T-cell (primary cell): ENCODE measurements around the gene SAFB2. TPM values are rescaled to one million over a fixed set of nuclear protein-coding genes. Genes with fewer than 3 reads are reported as not detected.

Experiments used
- ATAC-seq, 4 experiments: fragments of 200-7000 bp in 3 of 4; fragments of 150-1000 bp in 1 of 4; cut with Tn5 transposase; replicated peaks in 1 of 4; 1 replicate in 3 of 4; 2 replicates in 1 of 4; pipeline ENCODE4 v1.10.0; 2021; ENCODE audit warnings: moderate library complexity in 3 of 4, mild to moderate bottlenecking in 2 of 4, moderate number of reproducible peaks in 1 of 4
- CTCF ChIA-PET, 2 donors: fragments of 300-600 bp; sonication (Branson Sonifier 250); formaldehyde crosslinking; loops; one replicate each; lab custom pipeline; 2022; ENCODE audit warnings: antibody characterized with exemption in 2 of 2; lab: Charles Lee
- POLR2A ChIA-PET, 2 donors: fragments of 300-600 bp; sonication (Branson Sonifier 250); formaldehyde crosslinking; loops; one replicate each; lab custom pipeline; 2022; ENCODE audit warnings: antibody characterized with exemption in 2 of 2; lab: Charles Lee
- DNase-seq, 35 experiments: peaks; one replicate each; pipeline versions ENCODE4 v3.0.0 to v3.0.0-alpha.2; 2013 to 2023
- H3K27ac ChIP-seq: one replicate; pipeline ENCODE4 v1.5.1; 2013; ENCODE audit warnings: low read length
- H3K27me3 ChIP-seq, 2 experiments: replicated peaks in 1 of 2; 1 replicate in 1 of 2; 2 replicates in 1 of 2; pipeline versions ENCODE4 v1.6.1 to v1.7.0; 2013; ENCODE audit warnings: low read length in 1 of 2, mixed read lengths in 1 of 2; ENCODE audit not compliant: control insufficient read depth in 2 of 2, insufficient read depth in 2 of 2; ENCODE audit errors: extremely low read depth in 1 of 2
- H3K36me3 ChIP-seq, 2 donors: 1 replicate in 1 of 2; 2 replicates in 1 of 2; pipeline versions ENCODE4 v1.6.1 to v1.7.0; 2013; ENCODE audit warnings: low read length in 1 of 2; ENCODE audit not compliant: control insufficient read depth in 2 of 2, insufficient read depth in 1 of 2; ENCODE audit errors: extremely low read depth in 1 of 2
- H3K4me1 ChIP-seq, 2 experiments: 1 replicate in 1 of 2; 2 replicates in 1 of 2; pipeline versions ENCODE4 v1.6.1 to v1.7.0; 2013; ENCODE audit warnings: low read length in 2 of 2, mixed read lengths in 1 of 2; ENCODE audit not compliant: insufficient read depth in 2 of 2, control insufficient read depth in 1 of 2; ENCODE audit errors: extremely low read depth in 1 of 2
- H3K4me3 ChIP-seq, 2 donors: 1 replicate in 1 of 2; 2 replicates in 1 of 2; pipeline versions ENCODE4 v1.5.1 to v1.7.0; 2013; ENCODE audit warnings: mild to moderate bottlenecking in 2 of 2, low read length in 1 of 2, moderate library complexity in 1 of 2; ENCODE audit not compliant: control insufficient read depth in 1 of 2; ENCODE audit errors: extremely low read depth in 1 of 2
- H3K9me3 ChIP-seq: 2 replicates; pipeline ENCODE4 v1.7.0; 2013
- H3K27ac Mint-ChIP-seq, 2 donors: one replicate each; pipeline ENCODE4 v1.8.0; 2020 to 2021; ENCODE audit warnings: mild to moderate bottlenecking in 2 of 2, mixed read lengths in 2 of 2
- H3K27me3 Mint-ChIP-seq, 2 donors: one replicate each; pipeline ENCODE4 v1.8.0; 2021 to 2022; ENCODE audit warnings: mixed read lengths in 2 of 2
- H3K36me3 Mint-ChIP-seq: one replicate; pipeline ENCODE4 v1.8.0; 2021; ENCODE audit warnings: mixed read lengths
- H3K4me1 Mint-ChIP-seq, 3 donors: one replicate each; pipeline ENCODE4 v1.8.0; 2020 to 2022; ENCODE audit warnings: mixed read lengths in 3 of 3, mild to moderate bottlenecking in 1 of 3
- H3K4me3 Mint-ChIP-seq, 3 donors: one replicate each; pipeline ENCODE4 v1.8.0; 2020 to 2022; ENCODE audit warnings: mild to moderate bottlenecking in 3 of 3, mixed read lengths in 3 of 3, moderate library complexity in 3 of 3
- H3K9me3 Mint-ChIP-seq, 3 donors: one replicate each; pipeline ENCODE4 v1.8.0; 2020 to 2022; ENCODE audit warnings: mixed read lengths in 3 of 3
- WGBS: methylation state at CpG from one replicate; pipeline ENCODE4 v1.1.5; 2013; ENCODE audit warnings: missing lambda C conversion rate; ENCODE audit not compliant: insufficient coverage; 5-methylcytosine and 5-hydroxymethylcytosine counted together
- total RNA-seq, 35 experiments: library from RNA in 6 of 35; stranded (reverse) in 6 of 35; fragments of 120-200 nt in 1 of 35; gene quantifications; one replicate each; pipeline versions ENCODE4 v1.2.1 to v1.2.4 and lab custom pipeline; 2013 to 2026

Gene SAFB2
- total RNA-seq, 5 donors from 2014 or later (not counting 1 experiment from before 2014, with no cell fraction given) = 222 to 253 (median 237) TPM

GRCh38 chr19:5578097-5578846 is 44.3 kb downstream of the SAFB2 start:
- Histone ChIP-seq H3K27me3 (no peaks in the 10 kb centered on the region), H3K9me3 (no peaks in the 10 kb centered on the region), H3K4me1 (peaks cover 0 to 8% of the 10 kb centered on the region in 2 experiments), H3K4me3 (no peak overlapping the region), H3K27ac (no peak overlapping the region), H3K36me3 (peaks cover 0 to 3% of the 10 kb centered on the region in 2 donors)
- ChIA-PET CTCF (interaction anchor here in 1 of 2 donors (0.6 kb wide), 1 partner anchor 56 kb away, joined by 4 read pairs; no protein-coding TSS in a partner anchor), POLR2A (no interaction called here)
- ATAC-seq (peak; percentile 78 to 85 (median 83)), DNase-seq (peak; percentile 11 to 85 (median 61))
- H3K9me3 Mint-ChIP-seq = no peaks in the 10 kb centered on the region
- peak overlapping the region in 1 of 3 donors; percentile 8 for H3K4me3 Mint-ChIP-seq
- no peak overlapping the region for H3K27ac Mint-ChIP-seq
- H3K36me3 Mint-ChIP-seq = no peaks in the 10 kb centered on the region
- no peaks in the 10 kb centered on the region for H3K27me3 Mint-ChIP-seq
- WGBS = 22% methylated on average over 19 of the region's 28 CpGs
- peaks cover 7 to 10% (median 9%) of the 10 kb centered on the region in 3 donors for H3K4me1 Mint-ChIP-seq

DNA sequence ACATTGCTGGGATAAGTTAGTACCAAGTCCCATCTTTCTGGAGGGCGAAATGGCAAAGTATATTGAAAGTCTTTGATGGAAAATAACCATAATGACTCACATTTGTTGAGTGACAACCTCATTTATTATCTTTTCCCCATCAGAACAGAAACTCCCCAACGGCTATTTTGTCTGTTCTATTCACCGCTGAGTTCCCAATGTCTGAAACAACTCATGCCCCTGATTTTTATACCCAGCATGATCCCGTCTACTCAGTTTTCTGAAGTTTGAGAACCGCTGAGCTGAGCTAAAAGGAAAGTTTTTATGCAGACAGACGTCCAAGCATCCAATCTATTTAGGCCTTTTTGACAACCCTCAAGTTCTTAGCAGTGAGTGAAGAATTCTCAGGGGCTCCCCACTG is 47.0 kb downstream of the SAFB2 start:
- POLR2A ChIA-PET = no interaction called here
- no peak for ATAC-seq
- Mint-ChIP-seq H3K36me3 (no peaks in the 10 kb centered on the region), H3K27me3 (no peaks in the 10 kb centered on the region), H3K4me1 (peaks cover 7 to 10% (median 9%) of the 10 kb centered on the region in 3 donors), H3K4me3 (no peak overlapping the region), H3K27ac (no peak overlapping the region), H3K9me3 (no peaks in the 10 kb centered on the region)
- Histone ChIP-seq H3K4me1 (peaks cover 0 to 8% of the 10 kb centered on the region in 2 experiments), H3K9me3 (no peaks in the 10 kb centered on the region), H3K27ac (no peak overlapping the region), H3K4me3 (no peak overlapping the region), H3K36me3 (no peaks in the 10 kb centered on the region), H3K27me3 (no peaks in the 10 kb centered on the region)
- DNase-seq = no peak
- CTCF ChIA-PET = no interaction called here
- WGBS = 52% methylated on average over 2 of the region's 6 CpGs

- DNase-seq (no peak), ATAC-seq (no peak)
- CTCF ChIA-PET = no interaction called here
- Mint-ChIP-seq H3K4me1 (peaks cover under 1 to 2% (median 1%) of the 10 kb centered on the region in 3 donors), H3K4me3 (no peak overlapping the region), H3K36me3 (no peaks in the 10 kb centered on the region), H3K27ac (no peak overlapping the region), H3K27me3 (peaks cover 6 to 17% of the 10 kb centered on the region in 2 donors), H3K9me3 (no peaks in the 10 kb centered on the region)
- Histone ChIP-seq H3K36me3 (no peaks in the 10 kb centered on the region), H3K9me3 (no peaks in the 10 kb centered on the region), H3K27ac (no peak overlapping the region), H3K4me1 (no peaks in the 10 kb centered on the region), H3K4me3 (no peak overlapping the region), H3K27me3 (peaks cover 0 to 11% of the 10 kb centered on the region in 2 experiments)
- POLR2A ChIA-PET = no interaction called here
- WGBS = 94% methylated on average over 10 of the region's 14 CpGs
Observed at GRCh38 chr19:5572556-5573286, 49.9 kb downstream of the SAFB2 start.

- Mint-ChIP-seq H3K36me3 (no peaks in the 10 kb centered on the region), H3K27me3 (peaks cover 6 to 17% of the 10 kb centered on the region in 2 donors), H3K9me3 (no peaks in the 10 kb centered on the region), H3K4me3 (no peak overlapping the region), H3K27ac (no peak overlapping the region), H3K4me1 (no peaks in the 10 kb centered on the region)
- ATAC-seq = no peak
- Histone ChIP-seq H3K4me3 (no peak overlapping the region), H3K9me3 (no peaks in the 10 kb centered on the region), H3K36me3 (no peaks in the 10 kb centered on the region), H3K27ac (no peak overlapping the region), H3K4me1 (no peaks in the 10 kb centered on the region), H3K27me3 (peaks cover 0 to 17% of the 10 kb centered on the region in 2 experiments)
- WGBS = 100% methylated on average over 1 of the region's 3 CpGs
- CTCF ChIA-PET = no interaction called here
- POLR2A ChIA-PET = no interaction called here
- no peak for DNase-seq
Observed at GRCh38 chr19:5571777-5572176, 50.8 kb downstream of the SAFB2 start.

DNA sequence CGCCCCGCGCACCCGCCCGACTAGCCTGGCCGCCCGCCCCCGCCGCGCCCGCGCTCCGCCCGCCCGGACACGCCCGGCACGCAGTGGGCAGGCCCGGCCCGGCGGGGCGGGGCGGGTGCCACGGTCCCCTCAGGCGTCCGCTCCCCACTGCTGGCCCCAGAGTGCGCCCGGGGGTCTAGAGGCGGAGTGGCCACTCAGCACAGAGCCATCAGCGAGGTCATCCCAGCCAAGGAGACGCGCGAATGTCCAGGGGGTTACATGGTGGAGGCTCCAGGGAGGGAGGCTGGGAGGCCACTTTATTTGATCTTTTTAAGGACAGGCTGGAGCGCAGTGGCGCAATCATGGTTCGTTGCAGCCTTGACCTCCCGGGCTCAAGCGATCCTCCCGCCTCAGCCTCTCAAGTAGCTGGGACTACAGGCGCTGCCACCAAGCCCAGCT is 54.6 kb downstream of the SAFB2 start:
- no peaks in the 10 kb centered on the region for H3K4me1 ChIP-seq
- peak overlapping the region in 1 of 2 donors; percentile 15 for H3K4me3 ChIP-seq
- DNase-seq = no peak
- no peak for ATAC-seq
- H3K9me3 Mint-ChIP-seq = no peaks in the 10 kb centered on the region
- no peaks in the 10 kb centered on the region for H3K9me3 ChIP-seq
- no peaks in the 10 kb centered on the region for H3K36me3 ChIP-seq
- H3K27ac Mint-ChIP-seq = no peak overlapping the region
- no peak overlapping the region for H3K27ac ChIP-seq
- no peaks in the 10 kb centered on the region for H3K4me1 Mint-ChIP-seq
- H3K27me3 ChIP-seq = peaks cover 7 to 50% of the 10 kb centered on the region in 2 experiments
- peaks cover 8 to 22% of the 10 kb centered on the region in 2 donors for H3K27me3 Mint-ChIP-seq
- POLR2A ChIA-PET = no interaction called here
- H3K4me3 Mint-ChIP-seq = no peak overlapping the region
- WGBS = 21% methylated on average over 38 of the region's 40 CpGs
- CTCF ChIA-PET = no interaction called here
- H3K36me3 Mint-ChIP-seq = no peaks in the 10 kb centered on the region

DNA sequence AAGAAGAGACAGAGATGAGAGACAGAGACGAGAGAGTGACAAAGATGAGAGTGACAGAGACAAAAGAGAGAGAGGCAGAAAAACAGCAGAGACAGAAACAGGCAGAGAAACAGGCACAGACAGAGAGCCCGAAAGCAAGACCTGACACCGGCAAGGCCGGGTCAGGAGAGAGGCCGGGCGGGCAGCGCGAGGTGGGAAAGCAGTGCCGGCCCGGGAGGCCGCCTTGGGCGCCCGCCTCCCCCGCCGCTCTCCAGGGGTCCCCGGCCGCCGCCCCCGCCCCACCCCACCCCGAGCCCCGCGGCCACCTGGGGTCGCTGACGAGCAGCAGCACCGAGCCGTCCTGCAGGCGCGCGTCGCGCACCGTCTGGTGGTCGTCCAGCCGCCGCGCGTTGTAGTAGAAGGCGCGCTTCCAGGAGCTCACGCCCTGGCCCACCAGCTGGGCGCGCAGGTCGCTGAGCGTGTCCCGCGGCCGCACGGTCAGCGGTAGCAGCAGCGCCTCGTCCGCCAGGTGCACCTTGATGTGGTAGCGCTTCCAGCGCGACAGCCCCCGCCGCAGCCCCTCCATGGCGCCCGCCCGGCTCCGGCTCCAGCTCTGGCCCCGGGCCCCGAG is 55.1 kb downstream of the SAFB2 start, which contains the start of gene TINCR:
TSS of gene TINCR (minus strand) at position 594 of the 610 bp plus-strand sequence.
- POLR2A ChIA-PET = no interaction called here
- Histone ChIP-seq H3K27ac (no peak within 1 kb of the TSS), H3K4me3 (peak within 1 kb of the TSS in 1 of 2 donors; percentile 15), H3K9me3 (no peaks in the 10 kb centered on the region), H3K4me1 (no peaks in the 10 kb centered on the region), H3K36me3 (no peaks in the 10 kb centered on the region), H3K27me3 (peaks cover 7 to 53% of the 10 kb centered on the region in 2 experiments)
- CTCF ChIA-PET = no interaction called here
- ATAC-seq (no peak), DNase-seq (no peak)
- peaks cover 14 to 27% of the 10 kb centered on the region in 2 donors for H3K27me3 Mint-ChIP-seq
- H3K4me3 Mint-ChIP-seq = no peak within 1 kb of the TSS
- H3K27ac Mint-ChIP-seq = no peak within 1 kb of the TSS
- H3K36me3 Mint-ChIP-seq = no peaks in the 10 kb centered on the region
- no peaks in the 10 kb centered on the region for H3K9me3 Mint-ChIP-seq
- H3K4me1 Mint-ChIP-seq = no peaks in the 10 kb centered on the region
- 19% methylated on average over 52 of the region's 63 CpGs for WGBS
